ENCODE measurements around the gene LRP1B.

DNA sequence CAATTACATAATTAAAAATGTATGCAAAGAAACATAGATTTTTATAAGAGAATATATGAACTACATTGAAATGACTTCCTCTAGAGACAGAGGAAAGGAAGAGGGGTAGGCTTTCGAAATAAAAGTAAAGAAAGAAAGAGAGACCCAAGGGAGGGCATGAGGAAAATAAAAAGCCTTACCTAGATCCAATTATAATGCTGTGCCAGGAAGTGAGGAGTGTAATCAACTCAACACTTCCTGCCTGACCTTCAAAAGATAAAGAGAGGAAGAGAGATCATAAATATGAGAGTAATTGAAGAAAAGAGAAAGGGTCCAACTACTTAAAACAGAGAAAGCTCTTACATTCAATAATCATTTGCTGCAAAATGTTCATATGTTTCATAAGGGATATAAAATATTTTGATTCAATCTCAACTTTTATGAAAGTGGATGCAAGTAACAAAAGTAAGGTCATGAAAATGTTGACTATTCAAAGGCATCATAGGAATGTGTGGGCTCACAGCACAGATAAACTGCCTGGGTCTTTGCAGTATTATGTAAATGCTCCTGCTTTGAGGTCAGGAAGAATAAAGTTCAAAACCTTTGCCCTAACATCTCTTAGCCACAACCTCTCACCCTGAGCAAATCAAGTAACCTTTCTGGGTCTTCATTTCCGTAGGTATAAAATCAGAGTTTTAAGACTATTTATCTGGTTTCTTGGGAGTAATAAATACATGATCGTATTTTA, 1237.7 kb downstream of the LRP1B start:
- TF ChIP-seq, protein P1, sequence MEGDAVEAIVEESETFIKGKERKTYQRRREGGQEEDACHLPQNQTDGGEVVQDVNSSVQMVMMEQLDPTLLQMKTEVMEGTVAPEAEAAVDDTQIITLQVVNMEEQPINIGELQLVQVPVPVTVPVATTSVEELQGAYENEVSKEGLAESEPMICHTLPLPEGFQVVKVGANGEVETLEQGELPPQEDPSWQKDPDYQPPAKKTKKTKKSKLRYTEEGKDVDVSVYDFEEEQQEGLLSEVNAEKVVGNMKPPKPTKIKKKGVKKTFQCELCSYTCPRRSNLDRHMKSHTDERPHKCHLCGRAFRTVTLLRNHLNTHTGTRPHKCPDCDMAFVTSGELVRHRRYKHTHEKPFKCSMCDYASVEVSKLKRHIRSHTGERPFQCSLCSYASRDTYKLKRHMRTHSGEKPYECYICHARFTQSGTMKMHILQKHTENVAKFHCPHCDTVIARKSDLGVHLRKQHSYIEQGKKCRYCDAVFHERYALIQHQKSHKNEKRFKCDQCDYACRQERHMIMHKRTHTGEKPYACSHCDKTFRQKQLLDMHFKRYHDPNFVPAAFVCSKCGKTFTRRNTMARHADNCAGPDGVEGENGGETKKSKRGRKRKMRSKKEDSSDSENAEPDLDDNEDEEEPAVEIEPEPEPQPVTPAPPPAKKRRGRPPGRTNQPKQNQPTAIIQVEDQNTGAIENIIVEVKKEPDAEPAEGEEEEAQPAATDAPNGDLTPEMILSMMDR (IDR thresholded peaks at IDR 0.05) = no peak
- no peak for TF ChIP-seq POLR2A (IDR thresholded peaks at IDR 0.05)
